Lower lobe of right lung (tissue), 2 donors: ENCODE results near the gene ZNF20. TPM values are rescaled to one million over a fixed set of nuclear protein-coding genes. Genes with fewer than 3 reads are reported as not detected.
A peak's percentile ranks its signal among the peaks of the same experiment; 100 is the strongest.

Experiments
- ATAC-seq, 2 donors: fragments of 200-7000 bp; cut with Tn5 transposase; one replicate each; pipeline ENCODE4 v1.9.1; 2020 to 2022; ENCODE audit warnings: mild to moderate bottlenecking in 2 of 2, moderate library complexity in 2 of 2
- DNase-seq: peaks from one replicate; pipeline ENCODE4 v3.0.0-alpha.2; 2020
- H3K27ac ChIP-seq: fragments of 200-600 bp; one replicate; pipeline ENCODE4 v1.8.0; 2022
- H3K27me3 ChIP-seq: fragments of 200-600 bp; one replicate; pipeline ENCODE4 v1.8.0; 2022; ENCODE audit warnings: low read depth
- H3K36me3 ChIP-seq: fragments of 200-600 bp; one replicate; pipeline ENCODE4 v1.8.0; 2022; ENCODE audit warnings: mild to moderate bottlenecking
- H3K4me1 ChIP-seq: fragments of 200-600 bp; one replicate; pipeline ENCODE4 v1.8.0; 2022
- H3K4me3 ChIP-seq: fragments of 200-600 bp; one replicate; pipeline ENCODE4 v1.8.0; 2022; ENCODE audit warnings: mild to moderate bottlenecking
- H3K9me3 ChIP-seq: fragments of 200-600 bp; one replicate; pipeline ENCODE4 v1.8.0; 2022
- intact Hi-C: fragments of 100-400 bp; cut with DNase I; formaldehyde crosslinking; loops from one replicate; pipeline ENCODE4 v1.11.0; 2022
- total RNA-seq: library from RNA; stranded (reverse); fragmentation: NEBNext Ultra II Directional; extraction: Animal tissue kit (Norgen Biotek cat#: 25700); gene quantifications from one replicate; pipeline ENCODE4 v1.2.1, GENCODE V29; 2021
- TF ChIP-seq, protein P1 (sequence below): fragments of 200-600 bp; IDR thresholded peaks from one replicate; pipeline ENCODE4 v1.8.0; 2022; ENCODE audit warnings: antibody characterized with exemption, mild to moderate bottlenecking
- donor health status: DM: no; HTN: yes; CAD: no; lungs with severe emphysema.

ZNF20 gene
- total RNA-seq, 1 donor from 2014 or later: 6.6 TPM

DNA sequence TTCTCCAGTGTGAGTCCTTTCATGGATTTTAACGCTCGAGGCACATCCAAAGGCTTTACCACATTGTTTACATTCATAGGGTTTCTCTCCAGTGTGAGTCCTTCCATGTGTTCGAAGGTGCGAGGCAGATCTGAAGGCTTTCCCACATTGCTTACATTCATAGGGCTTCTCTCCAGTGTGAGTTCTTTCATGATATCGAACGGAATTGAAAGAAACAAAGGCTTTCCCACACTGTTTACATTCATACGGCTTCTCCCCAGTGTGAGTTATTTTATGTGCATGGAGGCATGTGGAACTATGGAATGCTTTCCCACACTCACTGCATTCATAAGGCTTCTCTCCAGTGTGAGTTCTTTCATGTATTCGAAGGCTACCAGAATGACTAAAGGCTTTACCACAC lies 5.2 kb upstream of the ZNF20 start:
- TF ChIP-seq, protein P1, sequence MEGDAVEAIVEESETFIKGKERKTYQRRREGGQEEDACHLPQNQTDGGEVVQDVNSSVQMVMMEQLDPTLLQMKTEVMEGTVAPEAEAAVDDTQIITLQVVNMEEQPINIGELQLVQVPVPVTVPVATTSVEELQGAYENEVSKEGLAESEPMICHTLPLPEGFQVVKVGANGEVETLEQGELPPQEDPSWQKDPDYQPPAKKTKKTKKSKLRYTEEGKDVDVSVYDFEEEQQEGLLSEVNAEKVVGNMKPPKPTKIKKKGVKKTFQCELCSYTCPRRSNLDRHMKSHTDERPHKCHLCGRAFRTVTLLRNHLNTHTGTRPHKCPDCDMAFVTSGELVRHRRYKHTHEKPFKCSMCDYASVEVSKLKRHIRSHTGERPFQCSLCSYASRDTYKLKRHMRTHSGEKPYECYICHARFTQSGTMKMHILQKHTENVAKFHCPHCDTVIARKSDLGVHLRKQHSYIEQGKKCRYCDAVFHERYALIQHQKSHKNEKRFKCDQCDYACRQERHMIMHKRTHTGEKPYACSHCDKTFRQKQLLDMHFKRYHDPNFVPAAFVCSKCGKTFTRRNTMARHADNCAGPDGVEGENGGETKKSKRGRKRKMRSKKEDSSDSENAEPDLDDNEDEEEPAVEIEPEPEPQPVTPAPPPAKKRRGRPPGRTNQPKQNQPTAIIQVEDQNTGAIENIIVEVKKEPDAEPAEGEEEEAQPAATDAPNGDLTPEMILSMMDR: no peak
- ATAC-seq (no peak), DNase-seq (no peak)
- Histone ChIP-seq H3K4me1 (peaks cover 12% of the 10 kb centered on the region), H3K27ac (no peak overlapping the region), H3K27me3 (no peaks in the 10 kb centered on the region), H3K4me3 (no peak overlapping the region), H3K9me3 (peaks cover 14% of the 10 kb centered on the region), H3K36me3 (peaks cover 45% of the 10 kb centered on the region)
- intact Hi-C loops: no loop called here

DNA sequence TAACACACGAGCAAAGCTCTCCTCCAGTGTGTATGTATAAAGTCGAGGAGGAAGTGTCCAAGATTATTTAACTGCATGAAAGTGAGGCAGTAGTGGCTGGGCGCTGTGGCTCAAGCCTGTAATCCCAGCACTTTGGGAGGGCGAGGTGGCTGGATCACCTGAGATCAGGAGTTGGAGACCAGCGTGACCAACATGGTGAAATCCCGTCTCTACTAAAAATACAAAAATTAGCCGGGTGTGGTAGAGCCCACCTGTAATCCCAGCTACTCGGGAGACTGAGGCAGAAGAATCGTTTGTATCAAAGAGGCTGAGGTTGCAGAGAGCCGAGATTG lies 1.2 kb upstream of the ZNF20 start:
- H3K4me1 ChIP-seq: peaks cover 20% of the 10 kb centered on the region
- no peak for ATAC-seq
- no peak overlapping the region for H3K27ac ChIP-seq
- no peaks in the 10 kb centered on the region for H3K27me3 ChIP-seq
- H3K4me3 ChIP-seq: no peak overlapping the region
- peaks cover 14% of the 10 kb centered on the region for H3K9me3 ChIP-seq
- intact Hi-C loops: no loop called here
- DNase-seq: no peak
- TF ChIP-seq, protein P1: no peak
- peaks cover 31% of the 10 kb centered on the region for H3K36me3 ChIP-seq

DNA sequence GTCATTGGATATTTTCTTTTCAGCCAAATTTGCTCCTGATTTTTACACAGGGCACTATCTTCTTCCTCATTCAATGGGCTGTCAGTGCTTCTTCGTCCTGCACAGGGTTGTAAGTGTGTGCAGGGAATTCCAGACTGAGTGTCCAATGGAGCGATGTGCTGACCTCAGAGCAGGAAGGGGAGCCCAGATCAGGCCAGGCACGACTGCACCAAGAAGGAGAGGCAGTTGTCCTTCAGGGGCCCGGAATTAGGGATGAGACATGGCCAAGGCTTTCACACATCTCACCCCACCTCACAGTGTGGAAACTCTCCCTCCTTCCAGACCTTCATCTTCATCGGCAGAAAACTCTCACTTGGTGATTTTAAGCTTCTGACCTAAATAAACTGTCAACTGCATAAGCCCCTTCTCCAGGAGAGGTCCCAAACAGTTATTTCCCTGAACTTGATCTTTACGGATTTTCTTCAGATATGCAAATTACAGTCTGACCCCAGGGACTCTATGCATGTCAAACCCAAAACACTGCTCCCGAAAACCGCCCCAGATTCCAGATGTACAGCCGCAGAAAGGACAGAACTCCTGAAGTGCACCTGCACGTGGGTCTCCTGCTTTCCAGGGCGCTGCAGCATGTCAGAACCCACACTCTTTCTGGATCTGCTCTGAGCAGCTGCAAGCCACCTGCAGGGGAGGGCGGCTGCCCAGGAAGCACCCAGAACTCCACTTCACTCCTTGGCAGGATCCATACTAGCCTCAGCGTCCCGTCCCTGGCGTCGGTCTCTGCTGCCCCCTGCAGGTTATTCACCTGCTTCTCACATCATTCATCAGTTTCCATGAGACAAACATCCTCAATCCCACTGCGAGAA lies 625 bp upstream of the ZNF20 start:
- Histone ChIP-seq H3K9me3 (peaks cover 10% of the 10 kb centered on the region), H3K27me3 (no peaks in the 10 kb centered on the region), H3K4me1 (peaks cover 20% of the 10 kb centered on the region), H3K4me3 (peak overlapping the region; percentile 97), H3K27ac (peak overlapping the region; percentile 92), H3K36me3 (peaks cover 29% of the 10 kb centered on the region)
- peak; percentile 91 for DNase-seq
- intact Hi-C loops: no loop called here
- TF ChIP-seq, protein P1: peak; percentile 93
- peak; percentile 93 to 94 for ATAC-seq

DNA sequence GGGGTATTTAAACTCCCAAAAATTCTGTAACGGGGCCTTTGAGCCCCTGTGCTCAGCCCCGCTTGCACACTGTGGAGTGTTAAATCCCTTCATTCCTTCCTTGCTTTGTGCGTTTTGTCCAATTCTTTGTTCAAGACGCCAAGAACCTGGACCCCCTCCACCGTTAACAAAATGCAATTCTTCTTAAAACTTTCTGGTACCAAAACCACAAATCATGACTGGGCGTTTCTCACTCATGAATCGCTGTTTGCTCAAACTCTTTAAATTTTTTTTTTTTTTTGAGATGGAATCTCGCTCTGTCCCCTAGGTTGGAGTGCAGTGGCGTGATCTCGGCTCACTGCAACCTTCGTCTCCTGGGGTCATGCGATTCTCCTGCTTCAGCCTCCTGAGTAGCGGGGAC lies 881 bp downstream of the ZNF20 start:
- Histone ChIP-seq H3K4me1 (peaks cover 20% of the 10 kb centered on the region), H3K9me3 (peaks cover 2% of the 10 kb centered on the region), H3K27me3 (no peaks in the 10 kb centered on the region), H3K27ac (peak overlapping the region; percentile 92), H3K4me3 (peak overlapping the region; percentile 97), H3K36me3 (peaks cover 30% of the 10 kb centered on the region)
- intact Hi-C loops: no loop called here
- TF ChIP-seq, protein P1: no peak
- no peak for ATAC-seq
- DNase-seq: no peak

DNA sequence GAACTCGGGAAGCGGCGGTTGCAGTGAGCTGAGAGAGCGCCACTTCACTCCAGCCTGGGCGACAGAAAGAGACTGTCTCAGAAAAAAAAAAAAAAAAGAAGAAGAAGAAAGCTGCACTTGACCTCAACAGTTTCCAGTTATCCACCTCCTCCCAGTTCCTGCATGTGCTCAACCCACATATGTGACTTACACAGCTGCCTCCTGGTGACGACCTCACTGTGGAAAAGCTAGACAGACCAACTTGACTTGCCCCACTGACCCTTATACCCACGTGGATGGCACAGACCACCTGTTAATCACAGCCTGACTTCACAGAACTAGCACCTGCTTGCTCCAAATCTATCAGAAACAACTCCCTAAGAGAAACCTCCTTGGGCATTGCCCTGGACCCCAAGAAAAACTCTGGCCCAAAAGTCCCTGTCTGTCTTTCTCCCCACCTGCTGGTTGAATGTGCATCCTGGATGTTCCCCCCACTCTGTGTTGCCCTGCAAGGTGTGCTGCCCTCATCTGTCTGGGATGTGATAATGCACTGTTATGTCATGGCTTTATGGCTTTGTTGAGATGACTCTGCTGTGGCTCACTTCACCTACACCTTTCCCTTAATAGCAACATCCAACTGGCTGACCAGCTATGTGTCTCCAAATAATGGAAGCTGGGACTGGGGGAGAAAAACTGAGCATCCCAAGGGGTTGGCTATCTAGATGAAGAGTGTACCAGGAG lies 2.8 kb downstream of the ZNF20 start:
- intact Hi-C loops: no loop called here
- Histone ChIP-seq H3K4me1 (peaks cover 20% of the 10 kb centered on the region), H3K27ac (no peak overlapping the region), H3K27me3 (no peaks in the 10 kb centered on the region), H3K36me3 (peaks cover 45% of the 10 kb centered on the region), H3K4me3 (no peak overlapping the region), H3K9me3 (peaks cover 21% of the 10 kb centered on the region)
- ATAC-seq: no peak
- DNase-seq: no peak
- TF ChIP-seq, protein P1: peak; percentile 23
